ENCODE results near the gene ARMH3.

ARMH3 gene

DNA sequence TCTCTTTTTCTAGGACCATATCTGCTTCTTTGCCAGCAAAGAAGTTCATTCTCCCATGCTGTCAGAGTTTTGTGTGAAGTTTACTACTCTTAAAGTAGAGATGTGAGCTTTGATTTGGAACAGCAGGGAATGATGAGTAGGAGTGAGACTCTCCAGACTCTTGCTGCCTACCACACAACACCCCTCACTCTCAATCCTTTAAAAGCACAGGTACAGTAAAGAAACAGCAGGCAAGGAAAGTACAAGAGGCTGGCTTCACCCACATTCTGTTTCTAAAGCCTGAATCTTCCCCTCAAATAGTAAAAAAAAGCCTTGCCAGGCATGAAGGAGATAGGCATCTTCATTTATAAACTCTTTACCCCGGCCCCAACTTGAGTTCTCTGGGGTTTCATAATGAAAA, 97.3 kb downstream of the ARMH3 start:
- no peaks in the 10 kb centered on the region for H3K9me3 ChIP-seq (ENCODE audit: control insufficient read depth, insufficient read depth, low read length)
- no peak overlapping the region for H3K27ac ChIP-seq (ENCODE audit: low read depth, low read length)
- TF ChIP-seq EZH2phosphoT487 (IDR thresholded peaks at IDR 0.05; ENCODE audit: borderline replicate concordance, low read length) = no peak
- TF ChIP-seq, protein P1, sequence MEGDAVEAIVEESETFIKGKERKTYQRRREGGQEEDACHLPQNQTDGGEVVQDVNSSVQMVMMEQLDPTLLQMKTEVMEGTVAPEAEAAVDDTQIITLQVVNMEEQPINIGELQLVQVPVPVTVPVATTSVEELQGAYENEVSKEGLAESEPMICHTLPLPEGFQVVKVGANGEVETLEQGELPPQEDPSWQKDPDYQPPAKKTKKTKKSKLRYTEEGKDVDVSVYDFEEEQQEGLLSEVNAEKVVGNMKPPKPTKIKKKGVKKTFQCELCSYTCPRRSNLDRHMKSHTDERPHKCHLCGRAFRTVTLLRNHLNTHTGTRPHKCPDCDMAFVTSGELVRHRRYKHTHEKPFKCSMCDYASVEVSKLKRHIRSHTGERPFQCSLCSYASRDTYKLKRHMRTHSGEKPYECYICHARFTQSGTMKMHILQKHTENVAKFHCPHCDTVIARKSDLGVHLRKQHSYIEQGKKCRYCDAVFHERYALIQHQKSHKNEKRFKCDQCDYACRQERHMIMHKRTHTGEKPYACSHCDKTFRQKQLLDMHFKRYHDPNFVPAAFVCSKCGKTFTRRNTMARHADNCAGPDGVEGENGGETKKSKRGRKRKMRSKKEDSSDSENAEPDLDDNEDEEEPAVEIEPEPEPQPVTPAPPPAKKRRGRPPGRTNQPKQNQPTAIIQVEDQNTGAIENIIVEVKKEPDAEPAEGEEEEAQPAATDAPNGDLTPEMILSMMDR (IDR thresholded peaks at IDR 0.05; ENCODE audit: low read depth, low read length, poor library complexity, severe bottlenecking) = no peak
- no peaks in the 10 kb centered on the region for H3K4me1 ChIP-seq (ENCODE audit: control insufficient read depth, low read length)
- H3K27me3 ChIP-seq (ENCODE audit: control insufficient read depth, low read length) = no peaks in the 10 kb centered on the region
- H4K20me1 ChIP-seq (ENCODE audit: control insufficient read depth, insufficient read depth, low read depth, low read length) = no peaks in the 10 kb centered on the region
- no peak overlapping the region for H3K4me3 ChIP-seq (ENCODE audit: low read length)
- no peaks in the 10 kb centered on the region for H3K79me2 ChIP-seq (ENCODE audit: control insufficient read depth, low read length)
- peaks cover 17% of the 10 kb centered on the region for H3K36me3 ChIP-seq (ENCODE audit: control insufficient read depth, low read length)
- H3F3A ChIP-seq (ENCODE audit: control insufficient read depth, insufficient read depth) = no peaks in the 10 kb centered on the region
- H3K9me2 ChIP-seq (replicated peaks; ENCODE audit: control insufficient read depth, low read length) = no peaks in the 10 kb centered on the region
- no peak overlapping the region for H3K4me2 ChIP-seq (ENCODE audit: low read length)

DNA sequence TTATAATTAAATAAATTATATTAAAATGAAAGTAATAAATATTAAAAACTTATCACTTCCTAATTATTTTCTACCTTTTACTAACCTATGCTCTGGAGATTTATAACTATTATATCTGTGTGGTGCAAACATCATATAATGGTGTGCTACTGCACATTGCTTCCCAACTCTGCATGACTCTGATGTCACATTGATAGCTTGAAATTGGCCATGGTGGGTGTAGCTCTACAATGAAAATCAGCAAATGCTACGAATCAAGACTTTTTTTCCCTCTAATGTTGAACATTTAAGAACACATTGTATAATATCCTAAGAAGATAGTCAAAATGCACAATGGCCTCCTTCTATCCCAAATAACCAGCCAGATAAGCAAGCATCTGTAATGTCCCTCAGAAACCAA, 99.1 kb downstream of the ARMH3 start:
- H4K20me1 ChIP-seq (ENCODE audit: control insufficient read depth, insufficient read depth, low read depth, low read length) = no peaks in the 10 kb centered on the region
- no peaks in the 10 kb centered on the region for H3K79me2 ChIP-seq (ENCODE audit: control insufficient read depth, low read length)
- no peak overlapping the region for H3K27ac ChIP-seq (ENCODE audit: low read depth, low read length)
- no peaks in the 10 kb centered on the region for H3K9me2 ChIP-seq (replicated peaks; ENCODE audit: control insufficient read depth, low read length)
- no peak for TF ChIP-seq EZH2phosphoT487 (IDR thresholded peaks at IDR 0.05; ENCODE audit: borderline replicate concordance, low read length)
- TF ChIP-seq, protein P1 (IDR thresholded peaks at IDR 0.05; ENCODE audit: low read depth, low read length, poor library complexity, severe bottlenecking) = no peak
- H3K9me3 ChIP-seq (ENCODE audit: control insufficient read depth, insufficient read depth, low read length) = no peaks in the 10 kb centered on the region
- no peaks in the 10 kb centered on the region for H3F3A ChIP-seq (ENCODE audit: control insufficient read depth, insufficient read depth)
- H3K4me2 ChIP-seq (ENCODE audit: low read length) = no peak overlapping the region
- peaks cover 23% of the 10 kb centered on the region for H3K36me3 ChIP-seq (ENCODE audit: control insufficient read depth, low read length)
- H3K4me1 ChIP-seq (ENCODE audit: control insufficient read depth, low read length) = no peaks in the 10 kb centered on the region
- no peaks in the 10 kb centered on the region for H3K27me3 ChIP-seq (ENCODE audit: control insufficient read depth, low read length)
- no peak overlapping the region for H3K4me3 ChIP-seq (ENCODE audit: low read length)

DNA sequence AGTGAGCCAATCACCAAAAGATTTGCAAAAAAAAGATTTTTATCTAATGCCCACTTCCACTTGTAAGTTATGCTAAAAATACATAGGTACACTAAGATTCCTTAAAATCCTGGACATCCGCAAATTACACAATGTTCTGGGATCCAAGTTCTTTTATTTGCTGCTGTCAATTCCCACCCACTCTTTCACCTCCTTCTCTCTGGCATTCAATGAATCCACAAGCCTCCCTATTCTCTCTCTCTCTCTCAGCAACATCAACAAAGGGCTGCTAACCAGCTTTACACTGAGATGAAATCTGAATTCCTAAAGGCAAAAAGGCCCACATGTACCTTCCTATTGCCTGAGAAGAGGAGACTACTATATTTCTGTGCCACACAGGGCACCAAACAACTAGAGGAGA, 99.9 kb downstream of the ARMH3 start:
- Histone ChIP-seq H3K4me3 (ENCODE audit: low read length) (no peak overlapping the region), H3K27ac (ENCODE audit: low read depth, low read length) (no peak overlapping the region), H3K36me3 (ENCODE audit: control insufficient read depth, low read length) (peaks cover 23% of the 10 kb centered on the region), H3K9me2 (replicated peaks; ENCODE audit: control insufficient read depth, low read length) (no peaks in the 10 kb centered on the region), H3K9me3 (ENCODE audit: control insufficient read depth, insufficient read depth, low read length) (no peaks in the 10 kb centered on the region), H3F3A (ENCODE audit: control insufficient read depth, insufficient read depth) (no peaks in the 10 kb centered on the region), H3K27me3 (ENCODE audit: control insufficient read depth, low read length) (no peaks in the 10 kb centered on the region), H4K20me1 (ENCODE audit: control insufficient read depth, insufficient read depth, low read depth, low read length) (no peaks in the 10 kb centered on the region), H3K79me2 (ENCODE audit: control insufficient read depth, low read length) (no peaks in the 10 kb centered on the region), H3K4me1 (ENCODE audit: control insufficient read depth, low read length) (no peaks in the 10 kb centered on the region), H3K4me2 (ENCODE audit: low read length) (no peak overlapping the region)
- TF ChIP-seq, protein P1 (IDR thresholded peaks at IDR 0.05; ENCODE audit: low read depth, low read length, poor library complexity, severe bottlenecking) = no peak
- TF ChIP-seq EZH2phosphoT487 (IDR thresholded peaks at IDR 0.05; ENCODE audit: borderline replicate concordance, low read length) = no peak

DNA sequence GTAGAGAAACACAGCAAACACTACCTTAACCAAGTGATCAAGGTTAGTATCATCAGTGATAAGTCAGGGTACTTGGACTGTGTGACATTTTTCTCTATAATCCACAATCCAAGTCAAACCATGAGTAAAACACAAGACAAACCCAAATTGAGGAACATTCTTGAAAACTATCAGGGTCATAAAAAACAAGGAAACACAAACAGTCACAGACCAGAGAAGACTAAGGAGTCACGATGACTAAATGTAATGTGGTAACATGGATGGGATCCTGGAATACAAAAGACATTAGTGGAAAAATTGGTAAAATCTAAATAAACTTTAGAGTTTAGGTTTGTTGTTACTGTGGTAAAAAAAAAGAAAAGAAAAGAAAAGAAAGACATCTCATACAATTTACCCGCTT, 103.8 kb downstream of the ARMH3 start:
- H3F3A ChIP-seq (ENCODE audit: control insufficient read depth, insufficient read depth) = no peaks in the 10 kb centered on the region
- H3K4me2 ChIP-seq (ENCODE audit: low read length) = no peak overlapping the region
- no peak for TF ChIP-seq EZH2phosphoT487 (IDR thresholded peaks at IDR 0.05; ENCODE audit: borderline replicate concordance, low read length)
- TF ChIP-seq, protein P1 (IDR thresholded peaks at IDR 0.05; ENCODE audit: low read depth, low read length, poor library complexity, severe bottlenecking) = no peak
- no peaks in the 10 kb centered on the region for H3K79me2 ChIP-seq (ENCODE audit: control insufficient read depth, low read length)
- no peaks in the 10 kb centered on the region for H3K27me3 ChIP-seq (ENCODE audit: control insufficient read depth, low read length)
- no peaks in the 10 kb centered on the region for H3K9me3 ChIP-seq (ENCODE audit: control insufficient read depth, insufficient read depth, low read length)
- H3K9me2 ChIP-seq (replicated peaks; ENCODE audit: control insufficient read depth, low read length) = no peaks in the 10 kb centered on the region; the same call in 1 of the 2 replicates
- no peak overlapping the region for H3K4me3 ChIP-seq (ENCODE audit: low read length)
- H3K36me3 ChIP-seq (ENCODE audit: control insufficient read depth, low read length) = peaks cover 26% of the 10 kb centered on the region
- H3K27ac ChIP-seq (ENCODE audit: low read depth, low read length) = no peak overlapping the region
- H3K4me1 ChIP-seq (ENCODE audit: control insufficient read depth, low read length) = no peaks in the 10 kb centered on the region
- H4K20me1 ChIP-seq (ENCODE audit: control insufficient read depth, insufficient read depth, low read depth, low read length) = no peaks in the 10 kb centered on the region

All from DOHH2 (cell line).